ENCODE measurements around the gene AFDN. TPM values are rescaled to one million over a fixed set of nuclear protein-coding genes. Genes with fewer than 3 reads are reported as not detected.
A peak's percentile ranks its signal among the peaks of the same experiment; 100 is the strongest.

Gene AFDN
- total RNA-seq, 1 donor from 2014 or later: 40.8 TPM

DNA sequence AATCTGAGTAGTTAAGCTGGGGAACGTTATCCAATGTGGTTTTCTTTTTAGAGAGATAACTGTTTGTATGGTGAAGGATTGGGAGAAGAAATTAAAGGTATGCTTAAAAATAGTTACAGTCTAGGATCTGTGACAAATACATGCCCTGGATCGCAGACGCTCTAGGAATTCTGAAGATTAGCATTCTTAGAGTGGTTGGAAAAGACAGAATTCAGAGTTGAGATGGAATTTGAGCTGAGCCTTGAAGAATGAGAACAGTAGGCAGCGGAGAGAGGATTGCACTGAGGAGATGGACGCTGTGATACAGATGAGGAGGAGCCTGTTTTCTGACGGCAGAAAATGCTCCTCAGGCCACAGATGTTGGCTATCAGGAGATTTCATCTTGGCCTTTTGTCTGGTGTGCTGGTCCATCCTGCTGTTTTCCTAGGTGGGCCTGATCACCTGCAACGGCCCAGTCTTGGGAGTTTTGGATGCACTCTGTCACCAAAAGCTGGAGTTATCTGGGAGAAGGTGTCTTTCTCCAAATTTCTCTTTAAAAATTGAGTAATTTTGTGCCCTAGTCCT lies 122.5 kb downstream of the AFDN start:
- no peaks in the 10 kb centered on the region for H3K9me3 Mint-ChIP-seq
- no peak overlapping the region for H3K4me3 Mint-ChIP-seq
- H3K27ac Mint-ChIP-seq: no peak overlapping the region
- no peaks in the 10 kb centered on the region for H3K4me1 Mint-ChIP-seq
- H3K36me3 Mint-ChIP-seq (ENCODE audit: low read depth): peaks cover 10% of the 10 kb centered on the region
- no peak for DNase-seq
- intact Hi-C loops (cut with micrococcal nuclease): no loop called here
- H3K27me3 Mint-ChIP-seq: no peaks in the 10 kb centered on the region

- Mint-ChIP-seq H3K27me3 (no peaks in the 10 kb centered on the region), H3K36me3 (ENCODE audit: low read depth) (peaks cover 12% of the 10 kb centered on the region), H3K9me3 (no peaks in the 10 kb centered on the region), H3K27ac (no peak overlapping the region), H3K4me3 (no peak overlapping the region), H3K4me1 (no peaks in the 10 kb centered on the region)
- intact Hi-C loops (cut with micrococcal nuclease): no loop called here
- no peak for DNase-seq
Observed at GRCh38 chr6:167951781-167952511, 125.2 kb downstream of the AFDN start.

DNA sequence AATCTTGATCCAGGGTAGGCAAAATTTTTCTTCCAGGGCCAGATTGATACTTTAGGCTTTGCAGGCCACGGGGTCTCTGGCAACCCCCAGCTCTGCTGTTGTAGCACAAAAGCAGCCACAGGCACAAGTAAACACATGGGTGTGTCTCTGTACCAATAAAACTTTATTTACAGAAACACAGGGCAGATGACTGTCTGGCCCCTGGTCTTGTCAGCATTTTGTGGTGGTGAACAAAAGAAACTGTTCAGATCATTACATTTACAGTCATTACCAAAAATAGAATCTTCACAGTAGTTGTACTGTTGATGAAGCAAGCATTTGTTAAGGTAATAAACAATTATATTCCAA lies 125.8 kb downstream of the AFDN start:
- peaks cover 12% of the 10 kb centered on the region for H3K36me3 Mint-ChIP-seq (ENCODE audit: low read depth)
- H3K4me1 Mint-ChIP-seq: no peaks in the 10 kb centered on the region
- H3K27ac Mint-ChIP-seq: no peak overlapping the region
- no peaks in the 10 kb centered on the region for H3K27me3 Mint-ChIP-seq
- intact Hi-C loops (cut with micrococcal nuclease): no loop called here
- DNase-seq: no peak
- no peak overlapping the region for H3K4me3 Mint-ChIP-seq
- no peaks in the 10 kb centered on the region for H3K9me3 Mint-ChIP-seq

GRCh38 chr6:167953551-167953950 lies 126.8 kb downstream of the AFDN start:
- no peak for DNase-seq
- intact Hi-C loops (cut with micrococcal nuclease): no loop called here
- Mint-ChIP-seq H3K9me3 (no peaks in the 10 kb centered on the region), H3K27me3 (no peaks in the 10 kb centered on the region), H3K4me1 (no peaks in the 10 kb centered on the region), H3K36me3 (ENCODE audit: low read depth) (peaks cover 10% of the 10 kb centered on the region), H3K4me3 (no peak overlapping the region), H3K27ac (no peak overlapping the region)

- Mint-ChIP-seq H3K27me3 (no peaks in the 10 kb centered on the region), H3K4me3 (no peak overlapping the region), H3K36me3 (ENCODE audit: low read depth) (peaks cover 5% of the 10 kb centered on the region), H3K9me3 (no peaks in the 10 kb centered on the region), H3K27ac (no peak overlapping the region), H3K4me1 (no peaks in the 10 kb centered on the region)
- DNase-seq: no peak
- intact Hi-C loops (cut with micrococcal nuclease): no loop called here
Observed at GRCh38 chr6:167954151-167954550, 127.4 kb downstream of the AFDN start.

- Mint-ChIP-seq H3K4me3 (no peak overlapping the region), H3K27me3 (no peaks in the 10 kb centered on the region), H3K36me3 (ENCODE audit: low read depth) (peaks cover 5% of the 10 kb centered on the region), H3K4me1 (no peaks in the 10 kb centered on the region), H3K9me3 (no peaks in the 10 kb centered on the region), H3K27ac (no peak overlapping the region)
- intact Hi-C loops (cut with micrococcal nuclease): no loop called here
- no peak for DNase-seq
Observed at GRCh38 chr6:167956491-167956890, 129.8 kb downstream of the AFDN start.

- peaks cover 4% of the 10 kb centered on the region for H3K36me3 Mint-ChIP-seq (ENCODE audit: low read depth)
- no peak overlapping the region for H3K27ac Mint-ChIP-seq
- H3K4me1 Mint-ChIP-seq: no peaks in the 10 kb centered on the region
- intact Hi-C loops (cut with micrococcal nuclease): no loop called here
- H3K9me3 Mint-ChIP-seq: no peaks in the 10 kb centered on the region
- H3K27me3 Mint-ChIP-seq: no peaks in the 10 kb centered on the region
- H3K4me3 Mint-ChIP-seq: no peak overlapping the region
- DNase-seq: no peak
Observed at GRCh38 chr6:167956983-167957492, 130.3 kb downstream of the AFDN start.

- Mint-ChIP-seq H3K27me3 (no peaks in the 10 kb centered on the region), H3K27ac (no peak overlapping the region), H3K9me3 (no peaks in the 10 kb centered on the region), H3K4me3 (no peak overlapping the region), H3K4me1 (no peaks in the 10 kb centered on the region), H3K36me3 (ENCODE audit: low read depth) (peaks cover 4% of the 10 kb centered on the region)
- no peak for DNase-seq
- intact Hi-C loops (cut with micrococcal nuclease): no loop called here
Observed at GRCh38 chr6:167957626-167958025, 130.9 kb downstream of the AFDN start.

- H3K9me3 Mint-ChIP-seq: no peaks in the 10 kb centered on the region
- peaks cover 3% of the 10 kb centered on the region for H3K4me1 Mint-ChIP-seq
- intact Hi-C loops (cut with micrococcal nuclease): no loop called here
- no peak overlapping the region for H3K4me3 Mint-ChIP-seq
- no peak overlapping the region for H3K27ac Mint-ChIP-seq
- no peak for DNase-seq
- peaks cover 5% of the 10 kb centered on the region for H3K36me3 Mint-ChIP-seq (ENCODE audit: low read depth)
- H3K27me3 Mint-ChIP-seq: no peaks in the 10 kb centered on the region
Observed at GRCh38 chr6:167960579-167960978, 133.9 kb downstream of the AFDN start.

- H3K4me3 Mint-ChIP-seq: no peak overlapping the region
- intact Hi-C loops (cut with micrococcal nuclease): no loop called here
- no peaks in the 10 kb centered on the region for H3K27me3 Mint-ChIP-seq
- H3K4me1 Mint-ChIP-seq: peaks cover 3% of the 10 kb centered on the region
- H3K27ac Mint-ChIP-seq: no peak overlapping the region
- DNase-seq: no peak
- peaks cover 5% of the 10 kb centered on the region for H3K36me3 Mint-ChIP-seq (ENCODE audit: low read depth)
- H3K9me3 Mint-ChIP-seq: no peaks in the 10 kb centered on the region
Observed at GRCh38 chr6:167962711-167963110, 136.0 kb downstream of the AFDN start.

- peaks cover 3% of the 10 kb centered on the region for H3K4me1 Mint-ChIP-seq
- H3K36me3 Mint-ChIP-seq (ENCODE audit: low read depth): peaks cover 5% of the 10 kb centered on the region
- intact Hi-C loops (cut with micrococcal nuclease): no loop called here
- H3K27me3 Mint-ChIP-seq: no peaks in the 10 kb centered on the region
- no peak for DNase-seq
- H3K4me3 Mint-ChIP-seq: no peak overlapping the region
- H3K27ac Mint-ChIP-seq: no peak overlapping the region
- no peaks in the 10 kb centered on the region for H3K9me3 Mint-ChIP-seq
Observed at GRCh38 chr6:167963589-167964057, 136.9 kb downstream of the AFDN start.

- Mint-ChIP-seq H3K27ac (no peak overlapping the region), H3K36me3 (ENCODE audit: low read depth) (peaks cover 7% of the 10 kb centered on the region)
Observed at GRCh38 chr6:167965592-167966539, 139.2 kb downstream of the AFDN start.

DNA sequence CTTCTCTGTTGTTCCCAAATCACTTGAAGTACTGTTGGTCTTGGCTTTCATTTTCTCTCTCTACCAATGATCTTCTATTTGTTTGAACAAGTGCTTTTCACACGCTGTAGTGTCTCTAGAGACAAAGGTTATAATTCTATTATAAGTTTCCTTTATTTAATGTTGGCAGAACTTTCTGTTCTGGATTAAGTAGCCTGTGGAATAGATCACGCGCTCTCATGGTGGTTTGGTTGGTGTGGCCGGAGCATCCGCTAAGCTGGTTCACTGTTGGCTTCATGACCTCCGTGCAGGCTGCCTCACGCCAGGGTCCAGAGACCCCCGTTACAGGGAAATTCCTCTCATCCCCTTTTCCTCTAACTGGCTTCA lies 139.8 kb downstream of the AFDN start:
- H3K9me3 Mint-ChIP-seq: no peaks in the 10 kb centered on the region
- no peak for DNase-seq
- intact Hi-C loops (cut with micrococcal nuclease): no loop called here
- H3K36me3 Mint-ChIP-seq (ENCODE audit: low read depth): peaks cover 7% of the 10 kb centered on the region
- no peak overlapping the region for H3K27ac Mint-ChIP-seq
- peaks cover 3% of the 10 kb centered on the region for H3K4me1 Mint-ChIP-seq
- no peak overlapping the region for H3K4me3 Mint-ChIP-seq
- H3K27me3 Mint-ChIP-seq: no peaks in the 10 kb centered on the region

More at GRCh38 chr6:167965592-167966539, 139.2 kb downstream of the AFDN start:
- Mint-ChIP-seq H3K4me3 (no peak overlapping the region), H3K27me3 (no peaks in the 10 kb centered on the region), H3K9me3 (no peaks in the 10 kb centered on the region), H3K4me1 (peaks cover 3% of the 10 kb centered on the region)
- DNase-seq: no peak
- intact Hi-C loops (cut with micrococcal nuclease): no loop called here

DNA sequence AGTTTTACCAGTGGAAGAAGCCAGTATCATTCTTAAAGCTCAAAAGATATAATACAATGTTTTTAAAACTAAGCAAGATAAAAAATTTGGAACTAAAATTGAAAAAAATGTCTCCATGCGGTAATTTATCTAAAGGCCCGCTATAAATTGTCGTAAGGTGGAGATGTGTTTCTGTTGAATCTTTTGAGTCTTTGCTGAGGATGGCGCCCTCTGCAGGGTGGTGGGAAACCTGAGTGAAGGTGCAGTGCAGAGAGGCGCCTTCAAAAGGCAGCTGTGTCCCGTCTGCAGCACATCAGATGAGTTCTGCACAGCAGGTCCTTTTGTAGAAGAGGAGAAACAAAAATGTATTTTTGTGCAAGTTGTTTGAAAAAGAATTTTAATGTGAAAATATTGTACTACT lies 141.4 kb downstream of the AFDN start:
- peaks cover 7% of the 10 kb centered on the region for H3K36me3 Mint-ChIP-seq (ENCODE audit: low read depth)

More for the DNA sequence above, 141.4 kb downstream of the AFDN start:
- H3K4me1 Mint-ChIP-seq: peaks cover 3% of the 10 kb centered on the region
- no peak overlapping the region for H3K4me3 Mint-ChIP-seq
- H3K9me3 Mint-ChIP-seq: no peaks in the 10 kb centered on the region
- no peak overlapping the region for H3K27ac Mint-ChIP-seq
- no peaks in the 10 kb centered on the region for H3K27me3 Mint-ChIP-seq
- peak; percentile 75 for DNase-seq
- intact Hi-C loops (cut with micrococcal nuclease): no loop called here
